ENCODE data around the gene PTBP3. TPM values are rescaled to one million over a fixed set of nuclear protein-coding genes. Genes with fewer than 3 reads are reported as not detected.

PTBP3 gene
- total and polyA plus RNA-seq, 2 of the 13 experiments (the other 11 are each of a cell fraction or from before 2014, with no cell fraction given) = 52.8 to 61.1 TPM

DNA sequence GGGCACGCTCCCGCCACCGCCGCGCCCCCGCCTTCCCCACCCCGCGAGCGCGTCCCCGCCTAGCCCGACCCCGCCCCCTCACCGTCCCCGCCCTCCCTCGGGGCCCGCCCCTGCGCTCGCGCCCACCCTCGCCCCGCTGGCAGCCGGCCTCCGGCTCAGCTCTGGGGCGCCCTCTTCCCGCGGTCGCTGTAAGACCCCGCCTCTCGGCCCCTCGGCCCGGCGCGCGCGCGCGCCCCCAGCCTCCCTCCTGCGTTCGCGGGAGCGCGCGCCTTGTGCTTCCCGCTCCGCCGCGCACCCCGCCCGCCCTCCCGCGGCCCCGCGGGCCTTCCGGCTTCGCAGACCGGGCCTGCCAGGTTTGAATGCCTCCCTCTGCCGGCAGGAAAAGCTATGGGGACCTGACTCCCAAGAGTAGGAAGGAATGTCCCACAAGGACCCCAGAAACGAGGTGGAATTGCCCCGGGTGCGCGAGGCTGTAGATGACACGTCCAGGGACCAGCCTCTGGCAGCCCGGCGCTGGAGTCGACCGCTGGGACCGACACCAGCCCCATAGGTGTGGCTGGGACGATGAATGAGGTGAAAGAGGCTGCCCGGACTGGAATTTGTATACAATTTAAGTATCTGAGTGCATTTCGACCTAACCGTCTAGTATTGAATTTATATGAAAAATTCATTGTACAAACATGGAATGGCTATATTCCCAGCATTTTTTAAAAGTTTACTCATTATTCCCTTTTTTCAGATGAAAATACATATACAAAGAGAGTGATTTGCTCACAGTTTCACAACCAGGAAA lies 416 bp upstream of the PTBP3 start (continued):
- TF ChIP-seq, protein P1, sequence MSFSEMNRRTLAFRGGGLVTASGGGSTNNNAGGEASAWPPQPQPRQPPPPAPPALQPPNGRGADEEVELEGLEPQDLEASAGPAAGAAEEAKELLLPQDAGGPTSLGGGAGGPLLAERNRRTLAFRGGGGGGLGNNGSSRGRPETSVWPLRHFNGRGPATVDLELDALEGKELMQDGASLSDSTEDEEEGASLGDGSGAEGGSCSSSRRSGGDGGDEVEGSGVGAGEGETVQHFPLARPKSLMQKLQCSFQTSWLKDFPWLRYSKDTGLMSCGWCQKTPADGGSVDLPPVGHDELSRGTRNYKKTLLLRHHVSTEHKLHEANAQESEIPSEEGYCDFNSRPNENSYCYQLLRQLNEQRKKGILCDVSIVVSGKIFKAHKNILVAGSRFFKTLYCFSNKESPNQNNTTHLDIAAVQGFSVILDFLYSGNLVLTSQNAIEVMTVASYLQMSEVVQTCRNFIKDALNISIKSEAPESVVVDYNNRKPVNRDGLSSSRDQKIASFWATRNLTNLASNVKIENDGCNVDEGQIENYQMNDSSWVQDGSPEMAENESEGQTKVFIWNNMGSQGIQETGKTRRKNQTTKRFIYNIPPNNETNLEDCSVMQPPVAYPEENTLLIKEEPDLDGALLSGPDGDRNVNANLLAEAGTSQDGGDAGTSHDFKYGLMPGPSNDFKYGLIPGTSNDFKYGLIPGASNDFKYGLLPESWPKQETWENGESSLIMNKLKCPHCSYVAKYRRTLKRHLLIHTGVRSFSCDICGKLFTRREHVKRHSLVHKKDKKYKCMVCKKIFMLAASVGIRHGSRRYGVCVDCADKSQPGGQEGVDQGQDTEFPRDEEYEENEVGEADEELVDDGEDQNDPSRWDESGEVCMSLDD (CRISPR knock-in tag; IDR thresholded peaks at IDR 0.05; ENCODE audit: borderline replicate concordance) = no peak
- TF ChIP-seq TAF15 (IDR thresholded peaks at IDR 0.05; ENCODE audit: low read depth, low read length, poor library complexity, severe bottlenecking) (peak; percentile 62), ZNF616 (CRISPR knock-in tag; IDR thresholded peaks at IDR 0.05; ENCODE audit: low read depth) (no peak), KDM6A (CRISPR knock-in tag; IDR thresholded peaks at IDR 0.05; ENCODE audit: low read depth) (no peak), RNF219 (CRISPR knock-in tag; IDR thresholded peaks at IDR 0.05) (no peak), REST (IDR thresholded peaks at IDR 0.05; ENCODE audit: borderline replicate concordance in 1 of 2, low read depth in 1 of 2, low read length in 2 of 2) (no peak), CBX2 (IDR thresholded peaks at IDR 0.05; ENCODE audit: low read depth, low read length) (no peak), CBX2 (CRISPR knock-in tag; IDR thresholded peaks at IDR 0.05; ENCODE audit: low read depth) (no peak), MAFG (CRISPR knock-in tag; IDR thresholded peaks at IDR 0.05) (no peak), HBP1 (CRISPR knock-in tag; IDR thresholded peaks at IDR 0.05; ENCODE audit: low read depth) (no peak), KDM4B (CRISPR knock-in tag; IDR thresholded peaks at IDR 0.05) (no peak), ZNF556 (CRISPR knock-in tag; IDR thresholded peaks at IDR 0.05; ENCODE audit: borderline replicate concordance) (no peak), RNF2 (conservative IDR thresholded peaks at IDR 0.05; ENCODE audit: low read depth) (no peak), ZNF598 (CRISPR knock-in tag; IDR thresholded peaks at IDR 0.05; ENCODE audit: borderline replicate concordance) (no peak), CENPX (CRISPR knock-in tag; IDR thresholded peaks at IDR 0.05) (no peak), ETV5 (CRISPR knock-in tag; IDR thresholded peaks at IDR 0.05; ENCODE audit: borderline replicate concordance) (peak; percentile 45; the same call in 1 of the 2 replicates), ZBTB25 (CRISPR knock-in tag; IDR thresholded peaks at IDR 0.05) (no peak)
